Measurements from ENCODE around the gene RND3.
A peak's percentile ranks its signal among the peaks of the same experiment; 100 is the strongest.

The RND3 gene

GRCh38 chr2:150465703-150466569, 21.5 kb downstream of the RND3 start:
- H3K9me3 ChIP-seq (ENCODE audit: insufficient read depth, low read depth, low read length) = no peaks in the 10 kb centered on the region
- peaks cover 6 to 14% of the 10 kb centered on the region in 2 experiments for H3K36me3 ChIP-seq (ENCODE audit: control insufficient read depth in 1 of 2, insufficient read depth in 2 of 2, low read length in 2 of 2)
- H3K79me2 ChIP-seq (ENCODE audit: control insufficient read depth, insufficient read depth, low read length, poor library complexity) = no peaks in the 10 kb centered on the region
- H3K79me1 ChIP-seq (ENCODE audit: low read length) = peaks cover 2% of the 10 kb centered on the region
- no peak overlapping the region for H4K12ac ChIP-seq (ENCODE audit: low read depth, low read length)
- H4K8ac ChIP-seq (ENCODE audit: low read depth, low read length) = no peak overlapping the region
- H3K9ac ChIP-seq (ENCODE audit: low read length) = no peak overlapping the region
- no peak overlapping the region for H4K91ac ChIP-seq (ENCODE audit: low read depth, low read length)
- no CpG with 5 or more reads among the region's 4 CpGs for WGBS (ENCODE audit: extremely low coverage, insufficient coverage, insufficient read length)
- no peaks in the 10 kb centered on the region for H3K27me3 ChIP-seq (ENCODE audit: insufficient read depth, low read length)
- no peak for DNase-seq
- no peak overlapping the region for H2BK12ac ChIP-seq (ENCODE audit: low read length)
- no peak overlapping the region for H2BK5ac ChIP-seq (ENCODE audit: low read depth, low read length, poor library complexity)
- H2AK5ac ChIP-seq (ENCODE audit: low read length) = no peak overlapping the region
- H2BK120ac ChIP-seq (ENCODE audit: insufficient read depth, low read length, poor library complexity) = no peak overlapping the region
- H3K18ac ChIP-seq (ENCODE audit: low read length) = no peak overlapping the region
- no peak overlapping the region for H2AFZ ChIP-seq (ENCODE audit: insufficient read depth, low read length, poor library complexity)
- H3K23ac ChIP-seq (ENCODE audit: low read length) = no peak overlapping the region
- H3K27ac ChIP-seq (ENCODE audit: low read depth, low read length) = no peak overlapping the region
- H3K4ac ChIP-seq (ENCODE audit: low read depth, low read length) = no peak overlapping the region
- no peak overlapping the region for H3K4me2 ChIP-seq (ENCODE audit: low read length)
- peaks cover 0 to 2% of the 10 kb centered on the region in 2 experiments for H3K4me1 ChIP-seq (ENCODE audit: control insufficient read depth in 1 of 2, insufficient read depth in 2 of 2, low read length in 2 of 2)
- no peak overlapping the region for H3K14ac ChIP-seq (ENCODE audit: low read length)
- H3K4me3 ChIP-seq (ENCODE audit: low read depth, low read length) = no peak overlapping the region

DNA sequence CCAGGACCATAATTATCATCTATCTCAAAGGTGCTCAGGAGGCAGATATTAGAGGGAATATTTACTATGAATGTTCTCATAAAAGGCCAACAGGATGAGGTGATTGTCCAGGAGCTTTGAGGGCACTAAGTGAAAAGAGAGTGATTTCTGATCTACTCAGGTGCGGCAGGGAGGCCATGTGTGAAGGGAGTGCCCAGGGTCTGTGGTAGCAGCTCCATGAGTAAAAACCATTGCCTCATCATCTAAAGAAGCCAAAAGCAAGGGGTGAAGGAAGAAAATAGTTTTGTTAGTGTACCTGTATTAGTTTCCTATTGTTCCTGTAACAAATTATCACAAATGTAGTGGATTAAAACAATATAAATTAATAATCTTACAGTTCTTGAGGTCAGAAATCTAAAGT, 22.5 kb downstream of the RND3 start:
- no peaks in the 10 kb centered on the region for H3K4me1 ChIP-seq (ENCODE audit: control insufficient read depth in 1 of 2, insufficient read depth in 2 of 2, low read length in 2 of 2)
- H4K91ac ChIP-seq (ENCODE audit: low read depth, low read length) = no peak overlapping the region
- peaks cover 2% of the 10 kb centered on the region for H3K79me1 ChIP-seq (ENCODE audit: low read length)
- no peak overlapping the region for H3K4ac ChIP-seq (ENCODE audit: low read depth, low read length)
- H2BK5ac ChIP-seq (ENCODE audit: low read depth, low read length, poor library complexity) = no peak overlapping the region
- H3K4me2 ChIP-seq (ENCODE audit: low read length) = no peak overlapping the region
- H2AK5ac ChIP-seq (ENCODE audit: low read length) = no peak overlapping the region
- H3K4me3 ChIP-seq (ENCODE audit: low read depth, low read length) = no peak overlapping the region
- no peak overlapping the region for H3K9ac ChIP-seq (ENCODE audit: low read length)
- no peak overlapping the region for H3K27ac ChIP-seq (ENCODE audit: low read depth, low read length)
- H2BK120ac ChIP-seq (ENCODE audit: insufficient read depth, low read length, poor library complexity) = no peak overlapping the region
- no peaks in the 10 kb centered on the region for H3K27me3 ChIP-seq (ENCODE audit: insufficient read depth, low read length)
- no peak overlapping the region for H3K23ac ChIP-seq (ENCODE audit: low read length)
- no peak for DNase-seq
- no peak overlapping the region for H4K12ac ChIP-seq (ENCODE audit: low read depth, low read length)
- no CpG with 5 or more reads among the region's 1 CpG for WGBS (ENCODE audit: extremely low coverage, insufficient coverage, insufficient read length)
- H3K14ac ChIP-seq (ENCODE audit: low read length) = no peak overlapping the region
- no peak overlapping the region for H2AFZ ChIP-seq (ENCODE audit: insufficient read depth, low read length, poor library complexity)
- no peaks in the 10 kb centered on the region for H3K9me3 ChIP-seq (ENCODE audit: insufficient read depth, low read depth, low read length)
- H3K79me2 ChIP-seq (ENCODE audit: control insufficient read depth, insufficient read depth, low read length, poor library complexity) = no peaks in the 10 kb centered on the region
- peaks cover 4 to 9% of the 10 kb centered on the region in 2 experiments for H3K36me3 ChIP-seq (ENCODE audit: control insufficient read depth in 1 of 2, insufficient read depth in 2 of 2, low read length in 2 of 2)
- H4K8ac ChIP-seq (ENCODE audit: low read depth, low read length) = no peak overlapping the region
- H2BK12ac ChIP-seq (ENCODE audit: low read length) = peak overlapping the region; percentile 84
- H3K18ac ChIP-seq (ENCODE audit: low read length) = no peak overlapping the region

DNA sequence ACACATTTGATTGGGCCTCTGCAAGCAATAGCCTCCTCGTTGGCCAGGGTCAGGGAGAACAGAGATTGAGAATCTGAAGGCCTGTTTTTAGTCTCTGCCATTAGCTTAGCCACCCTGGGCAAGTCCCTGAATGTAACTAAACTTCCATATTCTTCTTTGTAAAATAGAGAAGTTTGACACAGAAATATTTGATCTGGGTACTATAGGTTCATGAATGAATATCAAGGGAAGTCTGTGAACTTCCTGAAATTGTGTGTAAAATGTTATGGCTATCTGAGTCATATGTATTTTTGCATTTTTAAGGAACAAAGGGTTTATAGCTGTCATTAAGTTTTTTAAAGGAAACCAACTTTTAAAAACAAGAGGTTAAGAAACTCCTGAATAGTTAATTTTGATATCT, 23.2 kb downstream of the RND3 start:
- Histone ChIP-seq H3K4me1 (ENCODE audit: control insufficient read depth in 1 of 2, insufficient read depth in 2 of 2, low read length in 2 of 2) (no peaks in the 10 kb centered on the region), H2BK120ac (ENCODE audit: insufficient read depth, low read length, poor library complexity) (no peak overlapping the region), H3K27ac (ENCODE audit: low read depth, low read length) (no peak overlapping the region), H2BK5ac (ENCODE audit: low read depth, low read length, poor library complexity) (no peak overlapping the region), H4K12ac (ENCODE audit: low read depth, low read length) (no peak overlapping the region), H3K27me3 (ENCODE audit: insufficient read depth, low read length) (no peaks in the 10 kb centered on the region), H4K91ac (ENCODE audit: low read depth, low read length) (no peak overlapping the region), H3K36me3 (ENCODE audit: control insufficient read depth in 1 of 2, insufficient read depth in 2 of 2, low read length in 2 of 2) (peaks cover 1 to 5% of the 10 kb centered on the region in 2 experiments), H2BK12ac (ENCODE audit: low read length) (no peak overlapping the region), H3K4ac (ENCODE audit: low read depth, low read length) (no peak overlapping the region), H3K14ac (ENCODE audit: low read length) (no peak overlapping the region), H3K4me2 (ENCODE audit: low read length) (no peak overlapping the region), H2AFZ (ENCODE audit: insufficient read depth, low read length, poor library complexity) (no peak overlapping the region), H3K79me1 (ENCODE audit: low read length) (peaks cover 2% of the 10 kb centered on the region), H3K18ac (ENCODE audit: low read length) (no peak overlapping the region), H3K23ac (ENCODE audit: low read length) (peak overlapping the region; percentile 45), H3K9me3 (ENCODE audit: insufficient read depth, low read depth, low read length) (no peaks in the 10 kb centered on the region), H3K4me3 (ENCODE audit: low read depth, low read length) (no peak overlapping the region), H4K8ac (ENCODE audit: low read depth, low read length) (no peak overlapping the region), H2AK5ac (ENCODE audit: low read length) (no peak overlapping the region), H3K79me2 (ENCODE audit: control insufficient read depth, insufficient read depth, low read length, poor library complexity) (no peaks in the 10 kb centered on the region), H3K9ac (ENCODE audit: low read length) (no peak overlapping the region)
- no peak for DNase-seq
- no CpG with 5 or more reads among the region's 1 CpG for WGBS (ENCODE audit: extremely low coverage, insufficient coverage, insufficient read length)

DNA sequence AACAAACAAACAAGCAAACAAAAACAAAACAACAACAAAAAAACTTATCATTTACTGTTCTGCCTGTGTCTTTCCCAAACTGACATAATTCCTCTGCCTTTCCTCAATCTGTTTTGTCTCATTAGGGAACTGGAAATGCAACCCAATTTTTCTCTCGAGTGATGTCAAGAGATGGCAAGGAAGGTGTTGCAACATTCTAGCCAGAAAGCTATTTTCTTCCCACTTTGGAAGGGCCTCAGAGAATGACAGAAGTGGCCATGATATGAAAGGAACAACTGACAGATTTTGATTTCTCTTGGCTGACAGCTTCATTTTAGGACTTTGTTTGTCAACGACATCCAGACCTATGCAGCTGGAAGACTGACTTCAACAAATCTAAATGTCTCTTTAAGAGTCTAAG, 24.7 kb downstream of the RND3 start:
- peaks cover 2% of the 10 kb centered on the region for H3K79me1 ChIP-seq (ENCODE audit: low read length)
- H2AFZ ChIP-seq (ENCODE audit: insufficient read depth, low read length, poor library complexity) = no peak overlapping the region
- H2BK5ac ChIP-seq (ENCODE audit: low read depth, low read length, poor library complexity) = no peak overlapping the region
- no peaks in the 10 kb centered on the region for H3K79me2 ChIP-seq (ENCODE audit: control insufficient read depth, insufficient read depth, low read length, poor library complexity)
- no peaks in the 10 kb centered on the region for H3K27me3 ChIP-seq (ENCODE audit: insufficient read depth, low read length)
- H3K9me3 ChIP-seq (ENCODE audit: insufficient read depth, low read depth, low read length) = no peaks in the 10 kb centered on the region
- H3K4ac ChIP-seq (ENCODE audit: low read depth, low read length) = no peak overlapping the region
- H3K4me1 ChIP-seq (ENCODE audit: control insufficient read depth in 1 of 2, insufficient read depth in 2 of 2, low read length in 2 of 2) = no peaks in the 10 kb centered on the region
- no peak overlapping the region for H4K12ac ChIP-seq (ENCODE audit: low read depth, low read length)
- no peak overlapping the region for H4K8ac ChIP-seq (ENCODE audit: low read depth, low read length)
- no peak overlapping the region for H3K14ac ChIP-seq (ENCODE audit: low read length)
- H3K23ac ChIP-seq (ENCODE audit: low read length) = no peak overlapping the region
- WGBS (ENCODE audit: extremely low coverage, insufficient coverage, insufficient read length) = no CpG with 5 or more reads among the region's 2 CpGs
- DNase-seq = no peak
- no peak overlapping the region for H4K91ac ChIP-seq (ENCODE audit: low read depth, low read length)
- no peak overlapping the region for H3K4me2 ChIP-seq (ENCODE audit: low read length)
- H3K27ac ChIP-seq (ENCODE audit: low read depth, low read length) = no peak overlapping the region
- no peak overlapping the region for H2AK5ac ChIP-seq (ENCODE audit: low read length)
- no peak overlapping the region for H3K18ac ChIP-seq (ENCODE audit: low read length)
- no peak overlapping the region for H3K9ac ChIP-seq (ENCODE audit: low read length)
- no peak overlapping the region for H2BK12ac ChIP-seq (ENCODE audit: low read length)
- H3K4me3 ChIP-seq (ENCODE audit: low read depth, low read length) = no peak overlapping the region
- H3K36me3 ChIP-seq (ENCODE audit: control insufficient read depth in 1 of 2, insufficient read depth in 2 of 2, low read length in 2 of 2) = peaks cover 1 to 2% of the 10 kb centered on the region in 2 experiments
- no peak overlapping the region for H2BK120ac ChIP-seq (ENCODE audit: insufficient read depth, low read length, poor library complexity)
